ENCODE results near the gene DHCR24.
A peak's percentile ranks its signal among the peaks of the same experiment; 100 is the strongest.

Gene DHCR24

DNA sequence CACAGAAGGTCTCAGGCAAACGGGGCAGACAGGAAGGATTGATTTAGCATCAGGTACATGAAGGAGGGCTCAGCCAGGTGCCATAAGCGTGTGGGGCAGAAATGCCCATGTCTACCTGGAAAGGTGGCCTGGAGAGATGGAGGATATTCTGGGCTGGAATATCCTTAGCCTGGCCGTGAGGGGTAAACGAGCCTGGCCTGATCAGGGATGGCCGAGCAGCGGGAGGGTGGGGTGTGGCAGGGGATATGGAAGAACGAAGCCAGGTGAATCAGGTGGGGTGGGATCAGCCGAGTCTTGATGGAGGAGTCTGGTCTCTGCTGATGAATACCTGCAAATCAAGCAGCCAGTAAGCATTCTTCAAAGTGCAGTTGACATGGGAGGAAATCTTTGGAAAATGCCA lies 50.4 kb downstream of the DHCR24 start:
- H3K9ac ChIP-seq (ENCODE audit: low read depth, low read length, poor library complexity): no peak overlapping the region
- H3K23ac ChIP-seq (ENCODE audit: low read depth, low read length, poor library complexity): no peak overlapping the region
- peaks cover 0 to 3% of the 10 kb centered on the region in 2 donors for H3K9me3 ChIP-seq (replicated peaks in 1 of 2; ENCODE audit: control insufficient read depth in 2 of 2, insufficient read depth in 1 of 2, low read depth in 1 of 2, low read length in 2 of 2)
- H3K27ac ChIP-seq (replicated peaks; ENCODE audit: low read length): no peak overlapping the region
- H2BK120ac ChIP-seq (ENCODE audit: low read depth, low read length): no peak overlapping the region
- DNase-seq (ENCODE audit: low spot score): no peak
- no peak overlapping the region for H4K8ac ChIP-seq (ENCODE audit: low read depth, low read length)
- no peak overlapping the region for H3K4me3 ChIP-seq (ENCODE audit: low read length in 2 of 2)
- H2BK15ac ChIP-seq (ENCODE audit: low read length): no peak overlapping the region
- H2BK5ac ChIP-seq (ENCODE audit: low read length): no peak overlapping the region
- peaks cover 0 to 4% (median 0%) of the 10 kb centered on the region in 3 experiments for H3K27me3 ChIP-seq (ENCODE audit: control insufficient read depth in 3 of 3, insufficient read depth in 3 of 3, low read depth in 1 of 3, low read length in 3 of 3)
- no peak overlapping the region for H3K14ac ChIP-seq (ENCODE audit: low read length)
- WGBS, 2 donors (ENCODE audit: extremely low coverage in 2 of 2, insufficient read length in 2 of 2, insufficient replicate concordance in 1 of 2): no CpG with 5 or more reads among the region's 8 CpGs
- H2BK12ac ChIP-seq (ENCODE audit: low read length): no peak overlapping the region
- H3K18ac ChIP-seq (ENCODE audit: low read length): no peak overlapping the region
- H2AFZ ChIP-seq (ENCODE audit: low read length): no peak overlapping the region
- H3K36me3 ChIP-seq (replicated peaks in 1 of 2; ENCODE audit: control insufficient read depth in 2 of 2, insufficient read depth in 2 of 2, low read length in 2 of 2): no peaks in the 10 kb centered on the region
- H3K4me1 ChIP-seq (ENCODE audit: control insufficient read depth in 2 of 2, insufficient read depth in 1 of 2, low read depth in 1 of 2, low read length in 2 of 2): no peaks in the 10 kb centered on the region
- no peak overlapping the region for H4K91ac ChIP-seq (ENCODE audit: low read depth, low read length, poor library complexity)
- no peak overlapping the region for H2AK5ac ChIP-seq (ENCODE audit: low read depth, low read length)
- peaks cover 2% of the 10 kb centered on the region for H3K79me1 ChIP-seq (ENCODE audit: low read depth, low read length)
- H3K4ac ChIP-seq (ENCODE audit: low read length): no peak overlapping the region
- H3K4me2 ChIP-seq (ENCODE audit: insufficient read depth, low read length, poor library complexity, severe bottlenecking): no peak overlapping the region

DNA sequence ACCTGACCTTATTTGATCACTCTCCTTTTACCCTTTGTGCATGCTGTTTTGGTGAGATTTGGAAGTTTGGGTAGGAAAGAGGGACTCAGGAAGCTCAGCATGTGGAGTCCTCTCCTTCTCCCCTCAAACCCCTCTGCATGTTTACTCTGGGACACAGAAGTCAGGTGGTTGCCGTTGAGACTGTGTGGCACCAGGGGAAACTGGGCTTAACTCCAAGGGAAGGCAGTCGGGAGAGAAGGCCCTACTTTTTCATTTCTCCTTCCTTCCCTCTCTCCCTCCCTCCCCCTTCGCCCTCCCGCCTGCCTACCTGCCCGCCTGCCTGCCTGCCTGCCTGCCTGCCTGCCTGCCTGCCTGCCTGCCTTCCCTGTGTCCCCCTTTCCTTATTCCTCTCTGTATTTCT lies 51.0 kb downstream of the DHCR24 start:
- no peak overlapping the region for H3K18ac ChIP-seq (ENCODE audit: low read length)
- WGBS, 2 donors (ENCODE audit: extremely low coverage in 2 of 2, insufficient read length in 2 of 2, insufficient replicate concordance in 1 of 2): no CpG with 5 or more reads among the region's 5 CpGs
- no peak overlapping the region for H3K4me3 ChIP-seq (ENCODE audit: low read length in 2 of 2)

DNA sequence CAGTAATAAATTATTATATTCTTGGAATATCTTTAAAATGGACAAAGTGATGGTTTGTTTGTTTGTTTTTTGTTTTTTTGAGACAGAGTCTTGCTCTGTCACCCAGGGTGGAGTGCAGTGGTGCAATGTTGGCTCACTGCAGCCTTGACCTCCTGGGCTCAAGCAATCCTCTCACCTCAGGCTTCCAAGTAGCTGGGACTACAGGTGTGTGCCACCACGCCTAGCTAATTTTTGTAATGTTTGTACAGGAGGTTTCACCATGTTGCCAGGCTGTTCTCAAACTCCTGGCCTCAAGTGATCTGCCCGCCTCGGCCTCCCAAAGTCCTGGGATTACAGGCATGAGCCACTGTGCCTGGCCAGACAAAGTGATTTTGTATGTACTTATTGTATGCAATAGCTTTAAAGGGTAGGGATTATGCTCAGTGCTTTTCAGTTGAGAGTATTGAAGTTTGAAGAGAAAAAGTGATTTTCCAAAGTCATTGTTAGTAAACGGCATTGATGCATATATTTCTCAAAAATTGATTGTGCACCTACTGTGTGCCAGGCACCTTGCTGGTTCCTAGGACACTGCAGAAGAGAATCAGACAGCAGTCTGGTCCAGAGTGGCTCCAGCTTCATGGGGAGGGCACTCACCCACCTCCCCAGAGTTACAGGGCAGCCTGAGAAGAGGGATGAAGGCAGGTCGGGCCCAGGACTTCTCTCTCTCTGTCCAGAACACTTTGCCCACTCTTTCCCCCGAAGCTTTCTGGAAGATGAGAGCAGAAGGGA lies 51.7 kb downstream of the DHCR24 start:
- no peak overlapping the region for H4K8ac ChIP-seq (ENCODE audit: low read depth, low read length)
- no peak overlapping the region for H2AK5ac ChIP-seq (ENCODE audit: low read depth, low read length)
- peaks cover 2% of the 10 kb centered on the region for H3K79me1 ChIP-seq (ENCODE audit: low read depth, low read length)
- no peak overlapping the region for H2BK5ac ChIP-seq (ENCODE audit: low read length)
- H2BK12ac ChIP-seq (ENCODE audit: low read length): no peak overlapping the region
- H2AFZ ChIP-seq (ENCODE audit: low read length): no peak overlapping the region
- H3K36me3 ChIP-seq (replicated peaks in 1 of 2; ENCODE audit: control insufficient read depth in 2 of 2, insufficient read depth in 2 of 2, low read length in 2 of 2): no peaks in the 10 kb centered on the region
- no peak overlapping the region for H3K4me3 ChIP-seq (ENCODE audit: low read length in 2 of 2)
- H3K9me3 ChIP-seq (replicated peaks in 1 of 2; ENCODE audit: control insufficient read depth in 2 of 2, insufficient read depth in 1 of 2, low read depth in 1 of 2, low read length in 2 of 2): peaks cover 0 to 5% of the 10 kb centered on the region in 2 donors
- no peak overlapping the region for H3K4me2 ChIP-seq (ENCODE audit: insufficient read depth, low read length, poor library complexity, severe bottlenecking)
- H3K4ac ChIP-seq (ENCODE audit: low read length): no peak overlapping the region
- no peak overlapping the region for H3K18ac ChIP-seq (ENCODE audit: low read length)
- H2BK15ac ChIP-seq (ENCODE audit: low read length): no peak overlapping the region
- no peak for DNase-seq (ENCODE audit: low spot score)
- peak overlapping the region; percentile 55 for H3K23ac ChIP-seq (ENCODE audit: low read depth, low read length, poor library complexity)
- no peak overlapping the region for H2BK120ac ChIP-seq (ENCODE audit: low read depth, low read length)
- H4K91ac ChIP-seq (ENCODE audit: low read depth, low read length, poor library complexity): no peak overlapping the region
- H3K9ac ChIP-seq (ENCODE audit: low read depth, low read length, poor library complexity): no peak overlapping the region
- peaks cover 0 to 4% (median 0%) of the 10 kb centered on the region in 3 experiments for H3K27me3 ChIP-seq (ENCODE audit: control insufficient read depth in 3 of 3, insufficient read depth in 3 of 3, low read depth in 1 of 3, low read length in 3 of 3)
- no peaks in the 10 kb centered on the region for H3K4me1 ChIP-seq (ENCODE audit: control insufficient read depth in 2 of 2, insufficient read depth in 1 of 2, low read depth in 1 of 2, low read length in 2 of 2)
- no peak overlapping the region for H3K27ac ChIP-seq (replicated peaks; ENCODE audit: low read length)
- no peak overlapping the region for H3K14ac ChIP-seq (ENCODE audit: low read length)
- WGBS, 2 donors (ENCODE audit: extremely low coverage in 2 of 2, insufficient read length in 2 of 2, insufficient replicate concordance in 1 of 2): no CpG with 5 or more reads among the region's 6 CpGs

More for the DNA sequence above, 51.0 kb downstream of the DHCR24 start:
- Histone ChIP-seq H2AK5ac (ENCODE audit: low read depth, low read length) (no peak overlapping the region), H3K9me3 (replicated peaks in 1 of 2; ENCODE audit: control insufficient read depth in 2 of 2, insufficient read depth in 1 of 2, low read depth in 1 of 2, low read length in 2 of 2) (peaks cover 0 to 5% of the 10 kb centered on the region in 2 donors), H3K4me2 (ENCODE audit: insufficient read depth, low read length, poor library complexity, severe bottlenecking) (no peak overlapping the region), H4K8ac (ENCODE audit: low read depth, low read length) (no peak overlapping the region), H3K27ac (replicated peaks; ENCODE audit: low read length) (no peak overlapping the region), H3K23ac (ENCODE audit: low read depth, low read length, poor library complexity) (peak overlapping the region; percentile 55), H3K27me3 (ENCODE audit: control insufficient read depth in 3 of 3, insufficient read depth in 3 of 3, low read depth in 1 of 3, low read length in 3 of 3) (peaks cover 0 to 4% (median 0%) of the 10 kb centered on the region in 3 experiments), H2BK15ac (ENCODE audit: low read length) (no peak overlapping the region), H3K79me1 (ENCODE audit: low read depth, low read length) (peaks cover 2% of the 10 kb centered on the region), H3K36me3 (replicated peaks in 1 of 2; ENCODE audit: control insufficient read depth in 2 of 2, insufficient read depth in 2 of 2, low read length in 2 of 2) (no peaks in the 10 kb centered on the region), H2BK5ac (ENCODE audit: low read length) (no peak overlapping the region), H2BK120ac (ENCODE audit: low read depth, low read length) (no peak overlapping the region), H2BK12ac (ENCODE audit: low read length) (no peak overlapping the region), H2AFZ (ENCODE audit: low read length) (no peak overlapping the region), H3K4me1 (ENCODE audit: control insufficient read depth in 2 of 2, insufficient read depth in 1 of 2, low read depth in 1 of 2, low read length in 2 of 2) (no peaks in the 10 kb centered on the region), H3K4ac (ENCODE audit: low read length) (no peak overlapping the region), H3K14ac (ENCODE audit: low read length) (no peak overlapping the region), H4K91ac (ENCODE audit: low read depth, low read length, poor library complexity) (no peak overlapping the region), H3K9ac (ENCODE audit: low read depth, low read length, poor library complexity) (peak overlapping the region; percentile 21)
- no peak for DNase-seq (ENCODE audit: low spot score)

DNA sequence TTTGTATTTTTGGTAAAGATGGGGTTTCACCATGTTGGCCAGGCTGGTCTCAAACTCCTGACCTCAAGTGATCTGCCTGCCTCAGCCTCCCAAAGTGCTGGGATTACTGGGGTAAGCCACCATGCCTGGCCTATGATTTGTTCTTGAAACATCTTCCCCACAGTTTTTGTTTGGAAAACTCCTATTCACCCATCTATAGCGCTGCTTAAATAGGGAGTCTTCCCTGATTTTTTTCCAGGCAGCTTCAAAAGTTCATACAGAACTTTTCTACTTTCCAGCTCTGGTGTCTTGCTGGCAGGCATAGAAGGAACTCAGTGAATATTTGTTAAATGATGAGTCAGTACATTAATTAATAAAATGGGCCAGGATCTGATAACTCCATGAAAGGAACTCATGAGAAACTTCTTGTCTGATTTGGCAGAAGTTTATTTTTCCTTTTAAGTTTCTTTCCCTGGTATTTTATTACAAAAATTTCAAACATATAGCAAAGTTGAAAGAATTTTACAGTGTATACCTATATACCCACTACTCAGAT lies 52.9 kb downstream of the DHCR24 start:
- Histone ChIP-seq H4K91ac (ENCODE audit: low read depth, low read length, poor library complexity) (no peak overlapping the region), H3K4me1 (ENCODE audit: control insufficient read depth in 2 of 2, insufficient read depth in 1 of 2, low read depth in 1 of 2, low read length in 2 of 2) (no peaks in the 10 kb centered on the region), H3K9me3 (replicated peaks in 1 of 2; ENCODE audit: control insufficient read depth in 2 of 2, insufficient read depth in 1 of 2, low read depth in 1 of 2, low read length in 2 of 2) (peaks cover 2 to 5% of the 10 kb centered on the region in 2 donors), H3K23ac (ENCODE audit: low read depth, low read length, poor library complexity) (no peak overlapping the region), H3K27me3 (ENCODE audit: control insufficient read depth in 3 of 3, insufficient read depth in 3 of 3, low read depth in 1 of 3, low read length in 3 of 3) (peaks cover 0 to 4% (median 0%) of the 10 kb centered on the region in 3 experiments), H3K4ac (ENCODE audit: low read length) (no peak overlapping the region), H2BK15ac (ENCODE audit: low read length) (no peak overlapping the region), H2BK12ac (ENCODE audit: low read length) (no peak overlapping the region), H3K4me2 (ENCODE audit: insufficient read depth, low read length, poor library complexity, severe bottlenecking) (no peak overlapping the region), H2BK5ac (ENCODE audit: low read length) (no peak overlapping the region), H3K18ac (ENCODE audit: low read length) (no peak overlapping the region), H3K14ac (ENCODE audit: low read length) (no peak overlapping the region), H3K36me3 (replicated peaks in 1 of 2; ENCODE audit: control insufficient read depth in 2 of 2, insufficient read depth in 2 of 2, low read length in 2 of 2) (no peaks in the 10 kb centered on the region), H2BK120ac (ENCODE audit: low read depth, low read length) (no peak overlapping the region), H2AFZ (ENCODE audit: low read length) (no peak overlapping the region), H3K4me3 (ENCODE audit: low read length in 2 of 2) (no peak overlapping the region), H3K27ac (replicated peaks; ENCODE audit: low read length) (no peak overlapping the region), H3K79me1 (ENCODE audit: low read depth, low read length) (peaks cover 2% of the 10 kb centered on the region), H4K8ac (ENCODE audit: low read depth, low read length) (no peak overlapping the region), H2AK5ac (ENCODE audit: low read depth, low read length) (no peak overlapping the region), H3K9ac (ENCODE audit: low read depth, low read length, poor library complexity) (no peak overlapping the region)
- no peak for DNase-seq (ENCODE audit: low spot score)
- no CpG with 5 or more reads among the region's 1 CpG for WGBS, 2 donors (ENCODE audit: extremely low coverage in 2 of 2, insufficient read length in 2 of 2, insufficient replicate concordance in 1 of 2)

All from neuronal stem cell (in vitro differentiated cells).